GM12891 (cell line): Measurements from ENCODE around the gene CFD.
"Not testable (repeated sequence)": the region's sequence is repeated elsewhere in the genome, so short reads cannot be mapped to it uniquely, and the experiment has no call there.

Source experiments
- DNase-seq: peaks from one replicate; pipeline ENCODE4 v3.0.0; 2011; ENCODE audit warnings: low spot score; ENCODE audit not compliant: insufficient read length
- FAIRE-seq: peaks from 2 replicates; lab custom pipeline; 2011; peaks lifted over from hg19 to GRCh38; lab: Jason Lieb, UNC
- PAX5 ChIP-seq: IDR thresholded peaks from 2 replicates; pipeline ENCODE4 v1.6.1; 2011; ENCODE audit warnings: low read length, moderate library complexity, mild to moderate bottlenecking; ENCODE audit not compliant: insufficient read depth, severe bottlenecking
- POLR2A ChIP-seq: IDR thresholded peaks from 2 replicates; pipeline ENCODE4 v1.6.1; 2011; ENCODE audit warnings: low read depth, low read length, control low read depth
- POLR2AphosphoS5 ChIP-seq: IDR thresholded peaks from 2 replicates; pipeline ENCODE4 v1.6.1; 2011; ENCODE audit warnings: low read depth, low read length, control low read depth
- POU2F2 ChIP-seq: IDR thresholded peaks from 2 replicates; pipeline ENCODE4 v1.6.1; 2011; ENCODE audit warnings: low read depth, mild to moderate bottlenecking, control low read depth, low read length, moderate library complexity
- SPI1 ChIP-seq: IDR thresholded peaks from 2 replicates; pipeline ENCODE4 v1.6.1; 2011; ENCODE audit warnings: low read depth, low read length, control low read depth
- TAF1 ChIP-seq: IDR thresholded peaks from 2 replicates; pipeline ENCODE4 v1.6.1; 2011; ENCODE audit warnings: low read depth, low read length, control low read depth

The CFD gene

DNA sequence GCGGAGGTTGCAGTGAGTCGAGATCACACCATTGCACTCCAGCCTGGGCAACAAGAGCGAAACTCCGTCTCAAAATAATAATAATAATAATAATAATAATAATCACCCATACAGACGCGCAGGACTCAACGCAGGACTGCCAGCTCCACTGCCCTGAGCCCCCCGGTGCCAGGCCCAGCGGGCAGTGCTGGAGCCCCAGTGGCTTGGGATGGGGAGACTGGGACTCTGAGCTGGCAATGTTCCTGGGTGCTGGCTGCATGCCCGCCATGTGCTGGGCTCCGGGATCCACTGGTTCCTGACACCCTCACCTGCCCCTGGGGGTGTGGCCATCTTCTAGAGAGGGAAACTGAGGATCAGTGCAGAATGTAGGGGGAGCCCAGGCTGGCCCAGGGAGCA is 32.2 kb upstream of the CFD start:
- DNase-seq (no peak), FAIRE-seq (no peak)
- TF ChIP-seq POLR2AphosphoS5 (no peak), TAF1 (no peak), POLR2A (no peak), PAX5 (no peak), POU2F2 (no peak), SPI1 (no peak)

DNA sequence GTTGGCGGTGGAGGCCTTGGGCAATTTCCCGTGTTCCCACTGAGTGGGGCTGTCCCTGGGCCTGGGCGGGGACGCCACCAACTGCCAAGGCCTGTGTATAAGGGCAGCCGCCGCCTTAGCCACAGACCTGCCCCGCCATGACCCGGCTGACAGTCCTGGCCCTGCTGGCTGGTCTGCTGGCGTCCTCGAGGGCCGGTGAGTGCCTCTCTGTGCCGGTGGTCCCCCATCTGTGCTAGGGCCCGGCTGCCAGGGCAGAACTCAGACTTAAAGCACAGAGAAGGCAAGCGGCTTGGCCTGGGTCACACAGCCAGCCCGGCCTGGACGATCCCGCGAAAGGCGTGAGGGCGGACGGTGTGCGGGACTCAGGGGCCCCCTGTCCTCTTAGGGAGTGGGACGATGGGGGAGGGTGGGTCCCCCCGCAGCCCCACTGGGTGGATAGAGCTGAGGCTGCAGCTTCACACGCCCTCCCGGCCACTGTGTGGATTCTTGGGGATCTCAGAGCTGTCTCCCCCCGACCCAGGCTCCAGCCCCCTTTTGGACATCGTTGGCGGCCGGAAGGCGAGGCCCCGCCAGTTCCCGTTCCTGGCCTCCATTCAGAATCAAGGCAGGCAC is 31.6 kb upstream of the CFD start, which contains the start of gene AZU1:
Gene AZU1, plus strand, starts transcription at position 128 of the 612 bp plus-strand sequence. Its CDS starts 10 bp downstream, at position 138.
- no peak for FAIRE-seq
- no peak for DNase-seq
- TF ChIP-seq POU2F2 (no peak), POLR2AphosphoS5 (no peak), SPI1 (no peak), TAF1 (no peak), PAX5 (no peak), POLR2A (no peak)

DNA sequence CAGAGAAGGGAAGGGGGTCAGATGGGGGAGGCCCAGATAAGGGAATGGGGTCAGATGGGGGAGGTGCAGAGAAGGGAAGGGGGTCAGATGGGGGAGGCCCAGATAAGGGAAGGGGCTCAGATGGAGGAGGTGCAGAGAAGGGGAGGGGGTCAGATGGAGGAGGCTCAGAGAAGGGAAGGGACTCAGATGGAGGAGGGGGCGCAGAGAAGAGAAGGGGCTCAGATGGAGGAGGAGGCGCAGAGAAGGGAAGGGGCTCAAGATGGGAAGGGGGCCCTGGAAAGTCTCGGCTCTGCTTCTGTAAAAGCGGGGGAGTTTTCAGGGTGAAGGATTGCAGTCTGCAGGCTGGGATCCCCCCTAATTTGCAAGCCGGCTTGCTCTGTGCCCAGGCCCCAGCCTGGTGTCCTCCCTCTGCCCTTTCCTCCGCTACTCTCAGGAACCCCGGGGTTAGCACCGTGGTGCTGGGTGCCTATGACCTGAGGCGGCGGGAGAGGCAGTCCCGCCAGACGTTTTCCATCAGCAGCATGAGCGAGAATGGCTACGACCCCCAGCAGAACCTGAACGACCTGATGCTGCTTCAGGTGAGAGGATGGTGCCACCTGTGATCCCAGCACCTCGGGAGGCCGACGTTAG is 30.2 kb upstream of the CFD start:
- FAIRE-seq (no peak), DNase-seq (no peak)
- TF ChIP-seq SPI1 (no peak), TAF1 (no peak), POU2F2 (peak; percentile 61; the same call in 1 of the 2 replicates), POLR2AphosphoS5 (no peak), PAX5 (no peak), POLR2A (no peak)

DNA sequence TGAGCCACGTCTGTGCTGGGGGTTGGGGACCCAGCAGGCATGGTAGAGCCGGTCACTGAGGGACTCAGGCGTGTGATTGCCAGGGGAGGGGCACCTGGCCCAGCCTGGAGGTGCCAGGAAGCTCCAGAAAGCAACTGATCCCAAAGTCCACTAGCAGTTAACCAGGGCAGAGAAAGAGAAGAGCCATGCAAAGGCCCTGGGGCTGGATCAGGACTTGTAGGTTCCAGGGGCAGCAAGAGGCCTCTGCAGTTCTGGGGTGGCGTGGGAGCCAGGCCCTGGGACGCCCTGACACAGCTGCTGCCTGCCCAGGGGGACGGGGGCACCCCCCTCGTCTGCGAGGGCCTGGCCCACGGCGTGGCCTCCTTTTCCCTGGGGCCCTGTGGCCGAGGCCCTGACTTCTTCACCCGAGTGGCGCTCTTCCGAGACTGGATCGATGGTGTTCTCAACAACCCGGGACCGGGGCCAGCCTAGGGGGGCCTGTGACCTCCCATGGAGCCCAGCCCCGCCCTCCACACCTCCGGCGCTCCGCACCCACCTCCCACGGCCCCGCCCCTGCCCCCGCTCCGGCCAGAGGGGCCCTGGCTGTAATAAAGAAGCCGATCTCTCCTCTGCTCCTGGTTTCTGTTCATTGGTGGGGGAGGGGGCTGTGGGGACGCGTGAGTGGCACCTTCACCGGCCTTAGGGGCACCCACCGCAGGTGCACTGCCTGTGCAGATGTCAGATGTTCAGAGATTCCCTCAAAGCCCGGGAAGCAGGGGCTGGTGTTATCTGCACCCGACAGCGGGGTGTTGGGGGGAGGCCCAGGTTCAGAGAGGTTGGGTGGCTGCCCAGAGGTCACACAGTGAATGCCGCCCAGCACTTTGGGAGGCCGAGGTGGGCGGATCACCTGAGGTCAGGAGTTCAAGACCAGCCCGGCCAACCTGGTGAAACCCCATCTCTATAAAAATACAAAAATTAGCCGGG is 27.8 kb upstream of the CFD start:
- DNase-seq, result no peak
- TF ChIP-seq POLR2AphosphoS5 (no peak), POU2F2 (no peak), SPI1 (no peak), POLR2A (no peak), TAF1 (no peak)
- FAIRE-seq, result no peak

- TF ChIP-seq POU2F2 (no peak), TAF1 (no peak), POLR2AphosphoS5 (no peak), POLR2A (no peak)
- FAIRE-seq, result no peak
- DNase-seq, result no peak
Measured at GRCh38 chr19:834216-834615, 25.2 kb upstream of the CFD start.

DNA sequence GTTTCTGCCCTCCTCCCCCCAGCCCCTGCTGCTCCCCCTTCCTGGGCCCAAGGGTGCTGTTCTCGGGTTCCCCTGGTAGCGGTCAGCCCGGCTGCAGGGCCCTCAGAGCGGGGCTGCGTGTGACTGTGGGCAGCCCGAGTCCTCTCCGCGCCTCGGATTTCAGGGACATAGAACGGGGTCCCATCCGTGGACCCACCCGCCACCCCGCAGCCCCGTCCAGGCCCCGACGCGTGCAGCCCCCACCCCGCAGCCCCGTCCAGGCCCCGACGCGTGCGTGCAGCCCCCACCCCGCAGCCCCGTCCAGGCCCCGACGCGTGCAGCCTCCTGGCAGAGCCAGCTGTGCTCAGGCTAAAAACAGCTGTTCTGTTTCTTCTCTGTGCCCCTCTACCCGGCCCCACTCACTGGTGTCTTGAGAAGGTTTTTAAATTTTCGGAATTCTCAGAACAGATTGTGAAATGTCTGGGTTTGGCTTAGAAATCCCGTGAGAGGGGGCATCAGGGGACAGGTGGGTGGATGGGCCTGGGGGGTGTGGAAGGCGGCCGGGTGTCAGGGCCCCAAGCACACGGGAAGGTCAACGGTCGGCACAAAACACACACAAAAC is 24.2 kb upstream of the CFD start:
- DNase-seq (no peak), FAIRE-seq (no peak)
- TF ChIP-seq PAX5 (no peak), POU2F2 (no peak), TAF1 (no peak), SPI1 (no peak), POLR2A (no peak), POLR2AphosphoS5 (no peak)

DNA sequence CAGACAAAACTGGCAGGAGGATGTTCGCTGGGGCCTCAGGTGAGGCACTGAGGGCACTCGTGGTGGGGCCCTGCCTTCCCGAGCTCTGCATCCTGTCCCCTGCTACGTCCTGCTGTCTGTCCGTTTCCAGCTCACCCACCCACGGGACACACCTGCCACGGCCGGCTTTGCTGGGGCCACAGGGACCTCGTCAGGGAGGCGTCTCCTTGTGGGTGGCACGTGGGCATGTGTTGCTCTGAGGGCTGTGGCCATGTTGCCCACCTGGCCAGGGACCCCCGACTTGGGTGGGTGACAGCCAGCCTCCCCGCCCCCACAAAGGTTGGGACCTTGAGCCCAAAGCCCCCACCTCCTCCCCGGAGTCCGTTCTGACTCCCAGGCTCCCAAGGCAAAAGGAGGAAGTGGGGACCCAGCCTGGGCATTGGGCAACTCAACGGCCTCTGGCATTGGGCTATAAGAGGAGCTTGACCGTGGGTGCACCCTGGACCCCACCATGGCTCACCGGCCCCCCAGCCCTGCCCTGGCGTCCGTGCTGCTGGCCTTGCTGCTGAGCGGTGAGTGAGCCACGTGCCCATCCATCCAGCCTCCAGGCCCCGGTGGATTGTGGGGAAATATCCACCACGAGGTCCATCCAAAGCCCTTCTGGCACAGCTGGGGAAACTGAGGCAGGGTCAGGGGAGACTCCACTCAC is 18.8 kb upstream of the CFD start, which contains the start of gene PRTN3:
Gene PRTN3, plus strand, starts transcription at position 481 of the 688 bp plus-strand sequence. Its CDS starts 10 bp downstream, at position 491.
- TF ChIP-seq SPI1 (no peak), POLR2AphosphoS5 (no peak), POU2F2 (no peak), PAX5 (no peak), TAF1 (no peak), POLR2A (no peak)
- DNase-seq, result no peak
- no peak for FAIRE-seq

- not testable (repeated sequence) for FAIRE-seq, DNase-seq
Measured at GRCh38 chr19:842802-843179, 16.7 kb upstream of the CFD start.
